NCI-H1694 (cell line): ENCODE data around the gene ZMPSTE24.
"Not testable (repeated sequence)": the region's sequence is repeated elsewhere in the genome, so short reads cannot be mapped to it uniquely, and the experiment has no call there.

ENCODE experiments used
- DNase-seq: peaks from one replicate; lab custom pipeline; 2025; lab: John Stamatoyannopoulos, UW

Gene ZMPSTE24

GRCh38 chr1:40257688-40258444 lies at the start of gene ZMPSTE24:
Gene ZMPSTE24 (plus strand): TSS chr1:40258236. CDS start chr1:40258272, 36 bp downstream.
- DNase-seq, result peak; percentile 95

- no peak for DNase-seq
Observed at GRCh38 chr1:40210511-40211204, 47.4 kb upstream of the ZMPSTE24 start.

- no peak for DNase-seq
Observed at GRCh38 chr1:40218333-40218732, 39.7 kb upstream of the ZMPSTE24 start.

- DNase-seq, result not testable (repeated sequence)
Observed at GRCh38 chr1:40221471-40221905, 36.5 kb upstream of the ZMPSTE24 start.

GRCh38 chr1:40221977-40222772 lies 35.9 kb upstream of the ZMPSTE24 start:
- no peak for DNase-seq

DNA sequence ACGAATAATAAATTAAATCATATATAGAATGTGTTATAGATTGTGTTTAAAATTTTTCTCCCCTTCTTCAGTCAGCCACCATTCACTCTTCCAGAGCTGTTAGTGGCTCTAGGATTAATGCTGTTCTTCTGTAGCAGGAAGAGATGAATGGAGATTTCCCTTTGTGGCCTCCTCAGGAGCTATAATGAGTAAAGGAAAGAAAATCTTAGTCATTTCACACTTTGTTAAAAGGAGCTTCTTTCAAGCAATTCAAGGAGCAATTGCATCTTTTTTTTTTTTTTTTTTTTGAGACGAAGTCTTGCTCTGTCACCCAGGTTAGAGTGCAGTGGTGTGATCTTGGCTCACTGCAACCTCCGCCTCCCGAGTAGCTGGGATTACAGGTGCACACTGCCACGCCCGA lies 34.0 kb upstream of the ZMPSTE24 start:
- no peak for DNase-seq

- no peak for DNase-seq
Observed at GRCh38 chr1:40226192-40226591, 31.8 kb upstream of the ZMPSTE24 start.

- no peak for DNase-seq
Observed at GRCh38 chr1:40232444-40232843, 25.6 kb upstream of the ZMPSTE24 start.

- DNase-seq, result no peak
Observed at GRCh38 chr1:40239626-40240025, 18.4 kb upstream of the ZMPSTE24 start.

GRCh38 chr1:40240390-40240789 lies 17.6 kb upstream of the ZMPSTE24 start:
- DNase-seq, result no peak

GRCh38 chr1:40241362-40241761 lies 16.7 kb upstream of the ZMPSTE24 start:
- no peak for DNase-seq

GRCh38 chr1:40243351-40243750 lies 14.7 kb upstream of the ZMPSTE24 start:
- DNase-seq, result no peak

GRCh38 chr1:40244138-40244744 lies 13.8 kb upstream of the ZMPSTE24 start:
- no peak for DNase-seq

DNA sequence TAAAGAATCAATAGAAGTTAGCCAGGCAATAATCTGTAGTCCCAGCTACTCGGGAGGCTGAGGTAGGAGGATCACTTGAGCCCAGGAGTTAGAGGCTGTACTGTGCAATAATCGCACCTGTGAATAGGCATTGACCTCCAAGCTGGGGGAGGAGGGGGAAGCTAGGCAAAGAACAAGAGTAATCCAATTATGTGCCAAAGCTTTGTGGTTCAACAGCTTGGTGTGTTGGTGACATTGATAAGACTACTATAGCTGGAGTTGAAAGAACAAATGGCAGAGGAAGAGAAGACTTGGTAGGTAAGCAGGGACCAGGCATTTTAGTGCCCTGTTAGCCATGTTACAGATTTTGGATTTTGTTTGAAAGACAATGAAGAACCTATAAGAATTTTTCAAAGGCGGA lies 12.3 kb upstream of the ZMPSTE24 start:
- no peak for DNase-seq

DNA sequence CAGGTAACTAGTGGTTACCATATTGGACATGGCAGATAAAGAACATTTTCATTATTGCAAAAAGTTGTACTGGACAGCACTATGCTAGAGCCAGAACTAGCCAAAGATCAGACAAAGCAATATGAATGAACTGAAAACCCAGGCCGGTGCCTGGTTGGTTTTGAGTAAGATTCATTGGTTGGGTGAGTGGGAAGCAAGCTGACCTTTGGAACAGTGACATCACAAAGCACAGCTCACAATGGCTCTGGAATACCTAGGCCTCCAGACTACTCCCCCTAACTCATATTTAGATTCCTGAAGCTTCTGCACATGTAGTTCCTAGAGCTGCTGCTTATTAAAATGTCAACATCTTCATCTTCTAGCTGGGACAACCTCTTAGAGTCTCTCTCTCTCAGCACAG lies 10.4 kb upstream of the ZMPSTE24 start, which contains the start of gene TMCO2:
TSS of gene TMCO2 (plus strand) at position 283 of the 400 bp plus-strand sequence. CDS start at position 340, 57 bp downstream.
- no peak for DNase-seq

DNA sequence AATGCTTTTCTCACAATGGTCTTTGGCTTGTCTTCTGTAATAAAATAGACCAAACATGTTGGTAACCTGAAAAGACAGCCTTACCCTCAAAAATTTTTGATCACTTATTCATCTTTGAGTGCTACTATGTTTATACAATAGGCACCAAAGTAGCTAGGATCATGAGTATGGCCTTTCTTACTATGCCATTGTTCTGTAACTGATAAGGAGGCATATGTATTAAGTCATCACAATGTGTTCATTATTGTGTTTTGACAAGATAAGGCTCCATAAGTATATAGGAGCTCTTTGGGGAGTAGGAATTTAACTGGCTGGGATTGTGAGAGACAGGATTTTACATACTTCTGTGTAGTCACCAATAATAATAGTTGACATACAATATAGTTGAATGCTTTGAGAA lies 9.6 kb upstream of the ZMPSTE24 start:
- DNase-seq, result no peak

DNA sequence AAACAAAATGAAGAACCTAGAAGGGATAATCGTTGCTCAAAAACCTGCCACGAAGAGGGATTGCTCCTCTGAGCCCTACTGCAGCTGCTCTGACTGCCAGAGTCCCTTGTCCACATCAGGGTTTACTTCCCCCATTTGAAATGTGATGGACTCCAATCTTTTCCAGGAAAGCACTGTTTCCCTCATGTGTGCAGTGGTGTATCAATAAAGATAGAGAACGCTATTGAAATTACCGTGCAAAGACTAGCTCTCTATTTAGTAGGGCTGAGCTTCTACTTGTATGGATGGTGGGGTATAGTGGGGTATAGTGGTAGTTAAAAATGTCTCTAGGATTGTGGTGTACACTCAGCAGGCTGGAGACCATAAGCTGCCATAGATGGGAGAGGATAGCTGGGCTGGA lies 6.6 kb upstream of the ZMPSTE24 start:
- no peak for DNase-seq

- DNase-seq, result no peak
Observed at GRCh38 chr1:40252601-40253000, 5.4 kb upstream of the ZMPSTE24 start.

- no peak for DNase-seq
Observed at GRCh38 chr1:40255231-40255630, 2.8 kb upstream of the ZMPSTE24 start.

DNA sequence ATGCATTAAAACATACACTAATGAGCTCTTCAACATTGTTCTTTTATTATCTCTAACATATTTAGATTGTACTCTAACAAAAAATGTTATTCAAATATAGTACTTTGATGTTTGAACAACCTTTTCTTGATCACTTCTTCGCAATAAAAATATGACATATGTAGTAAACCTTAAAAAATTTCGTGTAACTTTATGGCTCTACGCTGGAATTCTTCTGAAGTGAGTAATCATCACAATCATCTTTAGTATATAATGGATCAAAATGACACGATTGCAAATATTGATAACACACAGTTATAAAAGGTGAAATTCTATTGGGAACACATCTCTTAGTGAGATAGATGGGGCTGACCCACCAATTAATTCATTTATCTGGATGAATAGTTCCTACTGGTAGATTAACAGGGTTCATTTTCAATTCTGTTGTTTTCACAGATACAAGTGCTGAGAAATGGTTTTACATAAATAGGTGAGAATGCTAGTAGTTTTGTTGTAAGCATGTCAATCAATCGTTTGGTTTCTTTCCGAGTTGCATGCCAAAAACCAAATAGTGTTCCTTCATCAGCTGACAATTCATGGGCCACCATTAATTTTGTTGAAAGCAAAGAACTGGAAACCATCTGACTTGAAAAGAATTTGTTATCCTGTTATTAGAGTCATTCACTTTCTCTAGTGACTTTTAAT lies 1.5 kb upstream of the ZMPSTE24 start:
- DNase-seq, result no peak

DNA sequence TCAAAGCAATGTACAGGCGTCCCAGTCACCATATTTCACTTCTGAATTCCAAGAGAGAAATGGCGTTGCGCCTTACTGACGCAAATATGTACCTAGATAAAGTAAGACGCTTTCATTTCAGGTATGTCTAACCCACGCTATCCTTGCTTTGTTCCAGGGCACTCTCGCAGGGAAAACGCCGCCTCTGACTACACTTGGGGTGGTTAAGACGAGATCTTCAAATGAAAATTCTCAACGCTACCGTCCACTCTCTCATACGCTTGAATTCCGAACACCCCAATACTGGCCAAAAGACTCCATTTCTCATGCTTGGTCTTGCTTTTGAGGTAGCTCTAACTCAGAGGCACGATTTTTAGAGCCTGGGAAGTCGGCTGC lies 736 bp upstream of the ZMPSTE24 start:
- DNase-seq, result no peak

GRCh38 chr1:40258445-40258769 lies 371 bp downstream of the ZMPSTE24 start:
- no peak for DNase-seq
